Endothelial cell (in vitro differentiated cells): ENCODE results near the gene PTPRK. TPM values are rescaled to one million over a fixed set of nuclear protein-coding genes. Genes with fewer than 3 reads are reported as not detected.

Experiments used
- DNase-seq: peaks from one replicate; pipeline ENCODE4 v3.0.0; 2021; ENCODE audit warnings: low spot score
- H3K27ac Mint-ChIP-seq: one replicate; pipeline ENCODE4 v1.8.0; 2021; ENCODE audit warnings: mixed read lengths, inconsistent platforms; ENCODE audit not compliant: unreplicated experiment
- H3K27me3 Mint-ChIP-seq: one replicate; pipeline ENCODE4 v1.8.0; 2021; ENCODE audit warnings: mild to moderate bottlenecking, moderate library complexity, mixed read lengths, inconsistent platforms; ENCODE audit not compliant: unreplicated experiment
- H3K36me3 Mint-ChIP-seq: one replicate; pipeline ENCODE4 v1.8.0; 2021; ENCODE audit warnings: mild to moderate bottlenecking, low read depth, mixed read lengths, inconsistent platforms; ENCODE audit not compliant: unreplicated experiment
- H3K4me1 Mint-ChIP-seq: one replicate; pipeline ENCODE4 v1.8.0; 2021; ENCODE audit warnings: mild to moderate bottlenecking, mixed read lengths, inconsistent platforms; ENCODE audit not compliant: unreplicated experiment
- H3K4me3 Mint-ChIP-seq: one replicate; pipeline ENCODE4 v1.8.0; 2021; ENCODE audit warnings: mild to moderate bottlenecking, mixed read lengths, inconsistent platforms; ENCODE audit not compliant: unreplicated experiment
- H3K9me3 Mint-ChIP-seq: one replicate; pipeline ENCODE4 v1.8.0; 2021; ENCODE audit warnings: mixed read lengths, inconsistent platforms; ENCODE audit not compliant: unreplicated experiment
- total RNA-seq: library from RNA; stranded (reverse); fragmentation: NEBNext Ultra II Directional; extraction: Animal tissue kit (Norgen Biotek cat#: 25700); gene quantifications from one replicate; pipeline ENCODE4 v1.2.1, GENCODE V29; 2021; ENCODE audit not compliant: unreplicated experiment
- TF ChIP-seq, protein P1 (sequence below): fragments of 200-600 bp; sonication (generic); IDR thresholded peaks from one replicate; pipeline ENCODE4 v1.5.0; 2021; ENCODE audit warnings: antibody characterized with exemption; ENCODE audit not compliant: unreplicated experiment

PTPRK gene
- total RNA-seq, 1 donor from 2014 or later: 47.3 TPM

DNA sequence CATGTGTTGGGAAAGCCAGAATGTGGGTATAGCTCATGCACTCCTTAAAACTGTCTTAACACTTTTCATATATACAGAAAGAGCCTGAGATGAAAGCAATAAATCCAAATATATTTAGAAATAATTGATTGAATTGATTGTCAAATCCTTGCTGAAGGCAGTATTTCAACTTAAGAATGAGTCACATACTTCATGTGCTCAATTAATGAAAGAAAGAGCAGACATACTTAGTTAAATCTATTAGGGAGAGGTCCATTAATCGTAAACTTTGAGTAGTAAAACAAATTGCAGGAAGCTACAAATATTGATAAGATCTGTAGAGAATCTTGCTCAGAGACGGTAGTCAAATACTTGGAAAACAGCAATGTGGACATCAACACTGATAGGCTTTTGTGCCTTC lies 358.0 kb downstream of the PTPRK start:
- H3K27me3 Mint-ChIP-seq: no peaks in the 10 kb centered on the region
- no peak overlapping the region for H3K27ac Mint-ChIP-seq
- TF ChIP-seq, protein P1, sequence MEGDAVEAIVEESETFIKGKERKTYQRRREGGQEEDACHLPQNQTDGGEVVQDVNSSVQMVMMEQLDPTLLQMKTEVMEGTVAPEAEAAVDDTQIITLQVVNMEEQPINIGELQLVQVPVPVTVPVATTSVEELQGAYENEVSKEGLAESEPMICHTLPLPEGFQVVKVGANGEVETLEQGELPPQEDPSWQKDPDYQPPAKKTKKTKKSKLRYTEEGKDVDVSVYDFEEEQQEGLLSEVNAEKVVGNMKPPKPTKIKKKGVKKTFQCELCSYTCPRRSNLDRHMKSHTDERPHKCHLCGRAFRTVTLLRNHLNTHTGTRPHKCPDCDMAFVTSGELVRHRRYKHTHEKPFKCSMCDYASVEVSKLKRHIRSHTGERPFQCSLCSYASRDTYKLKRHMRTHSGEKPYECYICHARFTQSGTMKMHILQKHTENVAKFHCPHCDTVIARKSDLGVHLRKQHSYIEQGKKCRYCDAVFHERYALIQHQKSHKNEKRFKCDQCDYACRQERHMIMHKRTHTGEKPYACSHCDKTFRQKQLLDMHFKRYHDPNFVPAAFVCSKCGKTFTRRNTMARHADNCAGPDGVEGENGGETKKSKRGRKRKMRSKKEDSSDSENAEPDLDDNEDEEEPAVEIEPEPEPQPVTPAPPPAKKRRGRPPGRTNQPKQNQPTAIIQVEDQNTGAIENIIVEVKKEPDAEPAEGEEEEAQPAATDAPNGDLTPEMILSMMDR: no peak
- no peaks in the 10 kb centered on the region for H3K36me3 Mint-ChIP-seq
- no peaks in the 10 kb centered on the region for H3K9me3 Mint-ChIP-seq
- no peak for DNase-seq
- H3K4me3 Mint-ChIP-seq: no peak overlapping the region
- no peaks in the 10 kb centered on the region for H3K4me1 Mint-ChIP-seq

DNA sequence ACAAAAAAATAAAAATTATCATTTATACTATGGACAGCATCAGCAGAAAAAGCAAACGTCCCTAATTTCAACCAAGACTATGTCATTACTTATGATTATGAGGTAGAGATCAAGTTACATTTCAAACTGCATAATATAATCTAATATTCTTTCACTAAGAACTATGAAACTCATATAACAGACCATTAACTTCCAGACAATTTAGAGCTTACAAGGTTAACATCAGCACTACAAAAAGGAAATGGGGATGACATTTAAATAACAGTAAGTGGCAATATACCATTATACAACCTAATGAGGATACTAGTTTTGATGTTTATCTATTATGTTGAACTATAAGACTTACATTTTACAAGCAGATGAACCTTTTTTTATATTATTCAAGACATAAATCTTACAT lies 358.6 kb downstream of the PTPRK start:
- Mint-ChIP-seq H3K4me3 (no peak overlapping the region), H3K4me1 (no peaks in the 10 kb centered on the region), H3K36me3 (no peaks in the 10 kb centered on the region), H3K27ac (no peak overlapping the region), H3K9me3 (no peaks in the 10 kb centered on the region), H3K27me3 (no peaks in the 10 kb centered on the region)
- DNase-seq: no peak
- TF ChIP-seq, protein P1: no peak

DNA sequence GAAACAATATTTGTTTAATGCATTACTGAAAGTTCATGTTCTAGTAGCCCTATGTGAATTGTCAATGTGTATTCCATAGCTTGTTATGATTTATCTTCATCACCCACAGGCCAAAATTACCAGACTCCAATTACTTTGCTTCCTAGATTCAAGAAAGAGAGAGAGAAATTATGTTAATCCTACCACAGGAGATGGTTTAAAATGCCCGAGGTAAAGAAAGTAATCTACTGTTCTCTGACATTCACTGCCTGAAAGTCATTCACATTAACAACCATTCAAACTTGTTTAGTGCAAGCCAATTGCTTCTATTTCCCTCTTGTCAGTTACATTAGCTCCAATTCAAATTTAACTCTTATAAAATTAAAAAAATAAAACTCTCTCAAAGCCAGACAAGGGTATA lies 359.1 kb downstream of the PTPRK start:
- TF ChIP-seq, protein P1: no peak
- Mint-ChIP-seq H3K9me3 (no peaks in the 10 kb centered on the region), H3K27me3 (no peaks in the 10 kb centered on the region), H3K4me3 (no peak overlapping the region), H3K27ac (no peak overlapping the region), H3K36me3 (no peaks in the 10 kb centered on the region), H3K4me1 (peaks cover 2% of the 10 kb centered on the region)
- no peak for DNase-seq

DNA sequence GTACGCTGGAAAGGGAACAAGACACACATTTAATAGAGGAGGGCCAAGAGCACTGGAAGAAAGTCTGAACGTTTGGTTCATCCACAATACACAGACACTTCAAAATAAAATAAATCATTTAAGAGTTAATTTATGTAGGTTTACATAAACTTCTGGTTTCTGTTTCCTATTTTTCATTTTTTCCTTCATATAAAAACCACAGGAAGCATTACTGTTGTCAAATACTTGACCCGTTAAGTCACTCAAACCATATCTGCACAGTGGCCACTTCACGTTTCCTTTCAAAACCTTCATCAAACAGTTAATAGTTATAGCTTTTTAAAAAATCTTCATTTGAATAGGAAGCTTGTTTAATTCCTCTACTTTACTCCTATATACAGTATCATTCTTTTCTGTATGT lies 361.9 kb downstream of the PTPRK start:
- no peak overlapping the region for H3K27ac Mint-ChIP-seq
- TF ChIP-seq, protein P1: no peak

DNA sequence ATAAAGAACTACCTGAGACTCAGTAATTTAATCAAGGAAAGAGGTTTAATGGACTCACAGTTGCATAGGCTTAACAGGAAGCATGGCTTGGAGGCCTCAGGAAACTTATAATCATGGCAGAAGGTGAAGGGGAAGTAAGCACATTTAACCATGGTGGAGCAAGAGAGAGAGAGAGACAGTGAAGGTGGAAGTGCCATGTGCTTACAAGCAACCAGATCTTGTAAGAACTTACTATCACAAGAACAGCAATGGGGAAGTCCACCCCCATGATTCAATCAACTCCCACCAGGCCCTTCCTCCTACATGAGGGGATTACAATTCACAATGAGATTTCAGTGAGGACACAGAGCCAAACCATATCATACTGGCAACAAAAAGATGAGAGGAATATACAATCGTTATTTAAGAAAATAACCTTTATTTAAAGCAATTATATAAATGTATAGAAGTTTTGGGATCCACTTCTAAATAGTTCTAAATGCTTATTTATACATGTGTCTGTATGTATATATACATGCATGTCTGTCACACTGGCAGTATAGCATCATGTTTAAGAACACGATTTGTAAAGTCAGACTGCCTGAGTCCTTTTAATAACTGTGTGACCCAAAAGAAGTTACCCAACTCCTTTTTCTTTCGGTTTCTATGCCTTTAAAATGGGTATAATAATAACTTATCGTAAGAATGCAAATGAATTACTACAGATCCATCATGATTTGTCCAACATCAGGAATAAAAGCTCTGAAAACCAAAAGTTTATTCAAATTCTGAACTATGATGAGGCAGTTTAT lies 363.9 kb downstream of the PTPRK start:
- Mint-ChIP-seq H3K9me3 (no peaks in the 10 kb centered on the region), H3K27me3 (no peaks in the 10 kb centered on the region), H3K27ac (no peak overlapping the region), H3K4me1 (peaks cover 9% of the 10 kb centered on the region), H3K36me3 (no peaks in the 10 kb centered on the region), H3K4me3 (no peak overlapping the region)
- TF ChIP-seq, protein P1: no peak
- no peak for DNase-seq

More for the DNA sequence above, 361.9 kb downstream of the PTPRK start:
- DNase-seq: no peak
- no peaks in the 10 kb centered on the region for H3K9me3 Mint-ChIP-seq
- H3K36me3 Mint-ChIP-seq: no peaks in the 10 kb centered on the region
- H3K27me3 Mint-ChIP-seq: no peaks in the 10 kb centered on the region
- H3K4me1 Mint-ChIP-seq: peaks cover 4% of the 10 kb centered on the region
- no peak overlapping the region for H3K4me3 Mint-ChIP-seq
